K562 (cell line): ENCODE data around the gene IZUMO4. TPM values are rescaled to one million over a fixed set of nuclear protein-coding genes. Genes with fewer than 3 reads are reported as not detected.
A peak's percentile ranks its signal among the peaks of the same experiment; 100 is the strongest.

Source experiments
- ATAC-seq: fragments of 200-7000 bp; cut with Tn5 transposase; 3 replicates; pipeline ENCODE4 v1.9.1; 2020; ENCODE audit warnings: moderate library complexity
- BruUV-seq: library from RNA; stranded (reverse); fragments of 400-500 nt; replicated peaks from 2 replicates; lab custom pipeline; 2021; lab: Mats Ljungman, UMichigan
- CTCF ChIA-PET: fragments of 300-600 bp; formaldehyde crosslinking; extraction: SDS; loops from one replicate; lab custom pipeline; 2021; ENCODE audit warnings: low intra/inter-chr PET ratio; lab: Yijun Ruan, JAX
- POLR2A ChIA-PET: fragments of 300-600, 350-650 bp; sonication (Branson Sonifier 250); formaldehyde crosslinking; extraction: SDS; loops from one replicate; lab custom pipeline; 2021; ENCODE audit warnings: antibody characterized with exemption, inconsistent platforms; lab: Yijun Ruan, JAX
- DNase-seq, 4 experiments: peaks; one replicate each; pipeline versions ENCODE4 v3.0.0 to v3.0.0-alpha.2; 2011 to 2018; ENCODE audit warnings: low spot score in 3 of 4, mixed read lengths in 3 of 4; ENCODE audit errors: extremely low read depth in 1 of 4
- FAIRE-seq: peaks from 2 replicates; lab custom pipeline; 2011; peaks lifted over from hg19 to GRCh38; lab: Jason Lieb, UNC
- H2AFZ ChIP-seq: 2 replicates; pipeline ENCODE4 v1.6.0; 2011; ENCODE audit warnings: low read depth, low read length, control low read depth, inconsistent platforms
- H3K27ac ChIP-seq: fragments of 200-600 bp; 3 replicates; pipeline ENCODE4 v1.8.0; 2011; ENCODE audit warnings: low read depth, mild to moderate bottlenecking, control low read depth, inconsistent platforms, low read length, moderate library complexity, mixed read lengths; ENCODE audit errors: extremely low read depth
- H3K27me3 ChIP-seq, 2 experiments: fragments of 300-600 bp in 1 of 2; 2 replicates in 1 of 2; 3 replicates in 1 of 2; pipeline versions ENCODE4 v1.6.0 to v1.8.0; 2011; ENCODE audit warnings: inconsistent platforms in 2 of 2, low read length in 2 of 2, mild to moderate bottlenecking in 1 of 2, mixed read lengths in 1 of 2, moderate library complexity in 1 of 2; ENCODE audit not compliant: control insufficient read depth in 2 of 2, insufficient read depth in 2 of 2
- H3K36me3 ChIP-seq: fragments of 300-600 bp; 3 replicates; pipeline ENCODE4 v1.8.0; 2011; ENCODE audit warnings: mild to moderate bottlenecking, low read length, inconsistent platforms; ENCODE audit not compliant: control insufficient read depth, insufficient read depth
- H3K4me1 ChIP-seq, 2 experiments: fragments of 200-600 bp in 1 of 2; replicated peaks in 1 of 2; 2 replicates in 1 of 2; 3 replicates in 1 of 2; pipeline versions ENCODE4 v1.5.1 to v1.8.0; 2011; ENCODE audit warnings: inconsistent platforms in 2 of 2, low read length in 2 of 2, mild to moderate bottlenecking in 1 of 2, mixed read lengths in 1 of 2, moderate library complexity in 1 of 2; ENCODE audit not compliant: control insufficient read depth in 2 of 2, insufficient read depth in 2 of 2
- H3K4me2 ChIP-seq: 2 replicates; pipeline ENCODE4 v1.6.1; 2011; ENCODE audit warnings: low read length, control low read depth, inconsistent platforms, mixed read lengths; ENCODE audit not compliant: insufficient read depth
- H3K4me3 ChIP-seq: fragments of 200-600 bp; sonication (generic), shearing (Covaris generic); 2 replicates; pipeline ENCODE4 v1.5.1; 2016; ENCODE audit warnings: control low read depth, inconsistent platforms
- H3K79me2 ChIP-seq: fragments of 200-600 bp; 3 replicates; pipeline ENCODE4 v1.8.0; 2011; ENCODE audit warnings: low read length, inconsistent platforms; ENCODE audit not compliant: control insufficient read depth, insufficient read depth
- H3K9ac ChIP-seq, 2 experiments: 2 replicates each; pipeline versions ENCODE4 v1.6.0 to v1.6.1; 2011; ENCODE audit warnings: low read depth in 2 of 2, low read length in 2 of 2, control low read depth in 1 of 2, inconsistent platforms in 1 of 2, mild to moderate bottlenecking in 1 of 2, mixed read lengths in 1 of 2; ENCODE audit not compliant: insufficient read depth in 1 of 2
- H3K9me1 ChIP-seq: one replicate; pipeline ENCODE4 v1.6.0; 2011; ENCODE audit warnings: inconsistent platforms, mild to moderate bottlenecking, low read length, moderate library complexity; ENCODE audit not compliant: control insufficient read depth, insufficient read depth
- H3K9me3 ChIP-seq: replicated peaks from 2 replicates; pipeline ENCODE4 v1.5.1; 2011; ENCODE audit warnings: low read depth, low read length, inconsistent platforms; ENCODE audit not compliant: control insufficient read depth, insufficient read depth
- H4K20me1 ChIP-seq: replicated peaks from 2 replicates; pipeline ENCODE4 v1.6.1; 2011; ENCODE audit warnings: low read length, inconsistent platforms, mixed read lengths; ENCODE audit not compliant: control insufficient read depth, insufficient read depth
- BCOR ChIP-seq: fragments of 450-650 bp; IDR thresholded peaks from 2 replicates; pipeline ENCODE4 v1.6.1; 2016
- CBX3 ChIP-seq, 2 experiments: IDR thresholded peaks; 1 replicate in 1 of 2; 2 replicates in 1 of 2; pipeline ENCODE4 v1.6.1; 2012; ENCODE audit warnings: inconsistent platforms in 2 of 2, low read length in 2 of 2, borderline replicate concordance in 1 of 2, control low read depth in 1 of 2
- ETS2 ChIP-seq: IDR thresholded peaks from 2 replicates; pipeline ENCODE4 v1.6.1; 2016; ENCODE audit warnings: borderline replicate concordance, missing genetic modification characterization, mild to moderate bottlenecking, moderate library complexity, missing compliant biosample characterization; ENCODE audit not compliant: poor library complexity, severe bottlenecking
- HMGN3 ChIP-seq: IDR thresholded peaks from 2 replicates; pipeline ENCODE4 v1.6.1; 2011; ENCODE audit warnings: borderline replicate concordance, low read depth, mild to moderate bottlenecking, mixed read lengths, low read length; ENCODE audit not compliant: insufficient read length; ENCODE audit errors: extremely low read depth
- POLR2H ChIP-seq: IDR thresholded peaks from 2 replicates; pipeline ENCODE4 v1.6.1; 2016; ENCODE audit warnings: missing genetic modification characterization, low read depth, mild to moderate bottlenecking, control low read depth, missing compliant biosample characterization, moderate library complexity
- SMARCE1 ChIP-seq: fragments of 450-650 bp; IDR thresholded peaks from 2 replicates; pipeline ENCODE4 v1.7.1; 2016; ENCODE audit warnings: mild to moderate bottlenecking
- TAF7 ChIP-seq: fragments of 450-650 bp; IDR thresholded peaks from 2 replicates; pipeline ENCODE4 v1.6.1; 2016; ENCODE audit warnings: missing genetic modification characterization, missing compliant biosample characterization
- TCF7L2 ChIP-seq: fragments of 150-350 bp; IDR thresholded peaks from 2 replicates; pipeline ENCODE4 v1.6.1; 2016; ENCODE audit warnings: low read depth, mild to moderate bottlenecking, low read length, moderate library complexity
- XRCC5 ChIP-seq: fragments of 200-400 bp; formaldehyde crosslinking; IDR thresholded peaks from 2 replicates; pipeline ENCODE4 v1.6.1; 2017; ENCODE audit warnings: low read depth, mild to moderate bottlenecking, low read length
- ZBTB1 ChIP-seq: sonication (generic); formaldehyde crosslinking; IDR thresholded peaks from 2 replicates; pipeline ENCODE4 v1.8.1; 2023; ENCODE audit warnings: missing genetic modification reagents, low read depth, mild to moderate bottlenecking, borderline replicate concordance
- ZNF384 ChIP-seq: IDR thresholded peaks from 2 replicates; pipeline ENCODE4 v1.6.1; 2012; ENCODE audit warnings: low read depth, low read length, improper control_type of control experiment
- WGBS: fragments of 100-300 bp; shearing (Covaris generic); methylation state at CpG from one replicate; pipeline ENCODE4 v1.1.6; 2016; ENCODE audit warnings: low coverage, mixed read lengths; ENCODE audit not compliant: insufficient coverage; ENCODE audit errors: missing lambda C conversion rate; 5-methylcytosine and 5-hydroxymethylcytosine counted together
- in situ Hi-C: fragments of 300-500 bp; cut with MboI; formaldehyde crosslinking; loops from 4 replicates; pipeline ENCODE4 v1.15.0; 2018; ENCODE audit warnings: inconsistent platforms, mixed read lengths
- intact Hi-C: fragments of 100-400 bp; cut with micrococcal nuclease; formaldehyde crosslinking; loops from 2 replicates; pipeline ENCODE4 v1.14.2; 2022
- polyA plus RNA-seq, 8 experiments: library from polyadenylated mRNA; depleted of rRNA in 4 of 8; stranded (reverse) in 5 of 8; unstranded in 3 of 8; fragments of >200 nt; fragmentation: Nextera tagmentation in 2 of 8; fragmentation: Illumina TruSeq in 1 of 8; extraction: Ambion mirVana in 2 of 8; extraction: Trizol in 1 of 8; gene quantifications; 2 replicates each; pipeline versions ENCODE4 v1.2.1 to v1.2.3, GENCODE V29; 2011 to 2014; ENCODE audit warnings: inconsistent platforms in 1 of 8, missing spikeins in 1 of 8
- total RNA-seq, 7 experiments: library from RNA; depleted of rRNA in 6 of 7; stranded (reverse); fragments of >200 nt in 6 of 7; fragmentation: Illumina TruSeq in 2 of 7; extraction: Trizol in 2 of 7; gene quantifications; 2 replicates each; pipeline versions ENCODE4 v1.2.1 to v1.2.3, GENCODE V29; 2011 to 2021; ENCODE audit warnings: low replicate concordance in 1 of 7
- TF ChIP-seq, protein P1 (sequence below): fragments of 450-650 bp; formaldehyde crosslinking; IDR thresholded peaks from 2 replicates; pipeline ENCODE4 v1.4.0; 2020; ENCODE audit warnings: mild to moderate bottlenecking, mixed read lengths
- TF ChIP-seq, protein P2 (sequence below): fragments of 200-800 bp; sonication (Bioruptor generic); IDR thresholded peaks from 2 replicates; pipeline ENCODE4 v1.6.1; 2017; ENCODE audit warnings: missing genetic modification characterization, missing compliant biosample characterization
- TF ChIP-seq, protein P3 (sequence below), 2 experiments: fragments of 450-650 bp in 1 of 2; sonication (generic) in 1 of 2; formaldehyde crosslinking; conservative IDR thresholded peaks; 2 replicates each; pipeline versions ENCODE4 v1.4.0 to v1.8.1; 2020 to 2022; ENCODE audit warnings: mild to moderate bottlenecking in 1 of 2, missing genetic modification reagents in 1 of 2
- TF ChIP-seq, protein P4 (sequence below): fragments of 450-650 bp; formaldehyde crosslinking; IDR thresholded peaks from 2 replicates; pipeline ENCODE4 v1.4.0; 2020; ENCODE audit warnings: mild to moderate bottlenecking, moderate library complexity

Gene IZUMO4
- total and polyA plus RNA-seq, 9 of the 15 experiments (the other 6 are each of a cell fraction or from before 2014, with no cell fraction given), result 0.07 to 3.9 (median 1.2) TPM

DNA sequence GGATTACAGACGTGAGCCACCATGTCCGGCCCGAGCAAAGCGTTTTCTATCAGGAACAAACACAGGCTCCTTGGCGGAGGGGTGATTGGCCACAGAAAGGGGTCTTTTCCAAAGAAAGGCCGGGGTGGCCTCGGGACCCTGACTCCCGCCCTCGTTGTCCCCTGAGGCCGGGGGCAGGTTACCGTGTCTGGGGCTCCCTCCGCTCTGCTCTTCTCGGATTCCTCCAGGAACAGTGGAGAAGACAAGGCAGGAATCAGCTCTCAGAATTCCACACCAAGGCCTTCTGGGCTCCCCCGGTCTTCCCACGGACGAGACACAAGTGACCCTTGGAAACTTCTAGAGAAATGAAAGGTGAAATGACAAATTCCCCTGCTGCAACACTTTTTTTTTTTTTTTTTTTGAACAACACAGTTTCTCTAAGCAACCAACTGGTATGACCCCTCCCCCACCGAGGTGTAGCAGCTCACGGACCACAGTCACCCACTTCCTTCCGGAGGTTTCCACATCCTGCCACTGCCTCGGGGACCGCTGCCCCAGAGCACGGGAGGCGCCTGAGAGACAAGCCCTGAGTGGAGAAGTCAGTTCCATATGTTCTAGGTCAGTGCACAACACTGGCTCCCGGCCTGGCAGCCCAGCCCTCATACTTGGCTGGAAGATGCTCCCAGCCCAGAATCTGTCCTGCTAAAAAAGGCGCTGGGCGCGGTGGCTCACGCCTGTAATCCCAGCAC is 11.6 kb upstream of the IZUMO4 start:
- Histone ChIP-seq H3K4me1 (peaks cover 27 to 51% of the 10 kb centered on the region in 2 experiments; a peak in 4 of 5 replicates), H3K27ac (peak overlapping the region; percentile 59; the same call in 2 of the 3 replicates), H3K4me3 (no peak overlapping the region), H3K9me1 (no peaks in the 10 kb centered on the region), H3K27me3 (no peaks in the 10 kb centered on the region), H3K4me2 (peak overlapping the region; percentile 39), H3K9me3 (no peaks in the 10 kb centered on the region), H3K79me2 (peaks cover 11% of the 10 kb centered on the region), H3K36me3 (peaks cover 18% of the 10 kb centered on the region; the same call in 2 of the 3 replicates), H3K9ac (peak overlapping the region; percentile 39 to 82; a peak in 3 of 4 replicates), H4K20me1 (no peaks in the 10 kb centered on the region), H2AFZ (peak overlapping the region; percentile 9; the same call in 1 of the 2 replicates)
- DNase-seq (peak in 2 of 4 experiments; percentile 70), ATAC-seq (peak; percentile 70), FAIRE-seq (peak; percentile 57)
- in situ Hi-C loops (no loop called here), intact Hi-C loops (loop anchor here (5.0 kb wide), 1 partner anchor 68 kb away; the partner anchor contains the start of gene BTBD2)
- ChIA-PET POLR2A (interaction anchor here (1.0 kb wide), 1 partner anchor 50 kb away, joined by 3 read pairs; no protein-coding TSS in a partner anchor), CTCF (no interaction called here)
- BruUV-seq, result no TSS peak
- WGBS, result 69% methylated on average over 26 of the region's 28 CpGs
- TF ChIP-seq TAF7, result no peak
- peak; percentile 93 for TF ChIP-seq ZNF384
- TF ChIP-seq SMARCE1, result no peak
- no peak for TF ChIP-seq CBX3 (IDR thresholded peaks at IDR 0.05; ENCODE audit: borderline replicate concordance in 1 of 2, low read length in 2 of 2)
- TF ChIP-seq BCOR, result no peak
- no peak for TF ChIP-seq XRCC5
- TF ChIP-seq ZBTB1 (CRISPR knock-in tag), result no peak
- no peak for TF ChIP-seq ETS2 (tag)
- TF ChIP-seq, protein P1, sequence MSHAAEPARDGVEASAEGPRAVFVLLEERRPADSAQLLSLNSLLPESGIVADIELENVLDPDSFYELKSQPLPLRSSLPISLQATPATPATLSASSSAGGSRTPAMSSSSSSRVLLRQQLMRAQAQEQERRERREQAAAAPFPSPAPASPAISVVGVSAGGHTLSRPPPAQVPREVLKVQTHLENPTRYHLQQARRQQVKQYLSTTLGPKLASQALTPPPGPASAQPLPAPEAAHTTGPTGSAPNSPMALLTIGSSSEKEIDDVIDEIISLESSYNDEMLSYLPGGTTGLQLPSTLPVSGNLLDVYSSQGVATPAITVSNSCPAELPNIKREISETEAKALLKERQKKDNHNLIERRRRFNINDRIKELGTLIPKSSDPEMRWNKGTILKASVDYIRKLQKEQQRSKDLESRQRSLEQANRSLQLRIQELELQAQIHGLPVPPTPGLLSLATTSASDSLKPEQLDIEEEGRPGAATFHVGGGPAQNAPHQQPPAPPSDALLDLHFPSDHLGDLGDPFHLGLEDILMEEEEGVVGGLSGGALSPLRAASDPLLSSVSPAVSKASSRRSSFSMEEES (CRISPR knock-in tag), result no peak
- TF ChIP-seq, protein P2, sequence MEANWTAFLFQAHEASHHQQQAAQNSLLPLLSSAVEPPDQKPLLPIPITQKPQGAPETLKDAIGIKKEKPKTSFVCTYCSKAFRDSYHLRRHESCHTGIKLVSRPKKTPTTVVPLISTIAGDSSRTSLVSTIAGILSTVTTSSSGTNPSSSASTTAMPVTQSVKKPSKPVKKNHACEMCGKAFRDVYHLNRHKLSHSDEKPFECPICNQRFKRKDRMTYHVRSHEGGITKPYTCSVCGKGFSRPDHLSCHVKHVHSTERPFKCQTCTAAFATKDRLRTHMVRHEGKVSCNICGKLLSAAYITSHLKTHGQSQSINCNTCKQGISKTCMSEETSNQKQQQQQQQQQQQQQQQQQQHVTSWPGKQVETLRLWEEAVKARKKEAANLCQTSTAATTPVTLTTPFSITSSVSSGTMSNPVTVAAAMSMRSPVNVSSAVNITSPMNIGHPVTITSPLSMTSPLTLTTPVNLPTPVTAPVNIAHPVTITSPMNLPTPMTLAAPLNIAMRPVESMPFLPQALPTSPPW (CRISPR knock-in tag), result peak; percentile 29; the same call in 1 of the 2 replicates
- TF ChIP-seq, protein P3, sequence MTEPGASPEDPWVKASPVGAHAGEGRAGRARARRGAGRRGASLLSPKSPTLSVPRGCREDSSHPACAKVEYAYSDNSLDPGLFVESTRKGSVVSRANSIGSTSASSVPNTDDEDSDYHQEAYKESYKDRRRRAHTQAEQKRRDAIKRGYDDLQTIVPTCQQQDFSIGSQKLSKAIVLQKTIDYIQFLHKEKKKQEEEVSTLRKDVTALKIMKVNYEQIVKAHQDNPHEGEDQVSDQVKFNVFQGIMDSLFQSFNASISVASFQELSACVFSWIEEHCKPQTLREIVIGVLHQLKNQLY (CRISPR knock-in tag; conservative IDR thresholded peaks at IDR 0.05), result no peak
- no peak for TF ChIP-seq POLR2H
- TF ChIP-seq, protein P4, sequence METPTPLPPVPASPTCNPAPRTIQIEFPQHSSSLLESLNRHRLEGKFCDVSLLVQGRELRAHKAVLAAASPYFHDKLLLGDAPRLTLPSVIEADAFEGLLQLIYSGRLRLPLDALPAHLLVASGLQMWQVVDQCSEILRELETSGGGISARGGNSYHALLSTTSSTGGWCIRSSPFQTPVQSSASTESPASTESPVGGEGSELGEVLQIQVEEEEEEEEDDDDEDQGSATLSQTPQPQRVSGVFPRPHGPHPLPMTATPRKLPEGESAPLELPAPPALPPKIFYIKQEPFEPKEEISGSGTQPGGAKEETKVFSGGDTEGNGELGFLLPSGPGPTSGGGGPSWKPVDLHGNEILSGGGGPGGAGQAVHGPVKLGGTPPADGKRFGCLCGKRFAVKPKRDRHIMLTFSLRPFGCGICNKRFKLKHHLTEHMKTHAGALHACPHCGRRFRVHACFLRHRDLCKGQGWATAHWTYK (CRISPR knock-in tag), result no peak
- TF ChIP-seq TCF7L2, result no peak
- no peak for TF ChIP-seq HMGN3
